H9 (cell line): ENCODE results near the gene SLC23A3. TPM values are rescaled to one million over a fixed set of nuclear protein-coding genes. Genes with fewer than 3 reads are reported as not detected.

Source experiments
- DNase-seq: peaks from one replicate; pipeline ENCODE4 v3.0.0-alpha.2; 2017
- H2AFZ ChIP-seq: one replicate; pipeline ENCODE4 v1.6.1; 2013; ENCODE audit warnings: mild to moderate bottlenecking, low read length, control low read depth, moderate library complexity
- H2AK5ac ChIP-seq: 2 replicates; pipeline ENCODE4 v1.6.1; 2013; ENCODE audit warnings: low read length, control low read depth, mixed read lengths; ENCODE audit not compliant: insufficient read length
- H2BK120ac ChIP-seq: one replicate; pipeline ENCODE4 v1.6.1; 2013; ENCODE audit warnings: low read depth, mild to moderate bottlenecking, low read length, control low read depth, inconsistent platforms; ENCODE audit not compliant: poor library complexity, severe bottlenecking
- H2BK12ac ChIP-seq: 2 replicates; pipeline ENCODE4 v1.6.1; 2013; ENCODE audit warnings: low read length, control low read depth, mixed read lengths, low read depth; ENCODE audit not compliant: insufficient read length
- H2BK15ac ChIP-seq: 2 replicates; pipeline ENCODE4 v1.6.1; 2013; ENCODE audit warnings: low read depth, low read length, control low read depth
- H2BK20ac ChIP-seq: one replicate; pipeline ENCODE4 v1.6.1; 2013; ENCODE audit warnings: low read depth, mild to moderate bottlenecking, low read length, control low read depth, inconsistent platforms; ENCODE audit not compliant: poor library complexity, severe bottlenecking
- H2BK5ac ChIP-seq: 2 replicates; pipeline ENCODE4 v1.6.1; 2013; ENCODE audit warnings: low read length, control low read depth, mixed read lengths; ENCODE audit not compliant: insufficient read length
- H3K14ac ChIP-seq: 2 replicates; pipeline ENCODE4 v1.6.1; 2013; ENCODE audit warnings: low read length, control low read depth; ENCODE audit not compliant: insufficient read depth
- H3K18ac ChIP-seq: 2 replicates; pipeline ENCODE4 v1.6.1; 2013; ENCODE audit warnings: low read depth, mild to moderate bottlenecking, mixed read lengths, low read length, control low read depth; ENCODE audit not compliant: insufficient read length
- H3K23ac ChIP-seq: 2 replicates; pipeline ENCODE4 v1.6.1; 2013; ENCODE audit warnings: low read length, control low read depth, mixed read lengths, low read depth; ENCODE audit not compliant: insufficient read length
- H3K23me2 ChIP-seq: 2 replicates; pipeline ENCODE4 v1.6.1; 2013; ENCODE audit warnings: low read depth, mild to moderate bottlenecking, mixed read lengths, low read length, control low read depth; ENCODE audit not compliant: insufficient read length, poor library complexity, severe bottlenecking
- H3K27ac ChIP-seq: 2 replicates; pipeline ENCODE4 v1.5.1; 2013; ENCODE audit warnings: low read length, control low read depth, mixed read lengths, low read depth; ENCODE audit not compliant: insufficient read length
- H3K27me3 ChIP-seq: 2 replicates; pipeline ENCODE4 v1.6.1; 2013; ENCODE audit warnings: low read length, control low read depth, inconsistent platforms; ENCODE audit not compliant: insufficient read depth
- H3K4ac ChIP-seq: 2 replicates; pipeline ENCODE4 v1.6.1; 2013; ENCODE audit warnings: low read depth, mild to moderate bottlenecking, control low read depth, inconsistent platforms, low read length, moderate library complexity
- H3K4me1 ChIP-seq: 2 replicates; pipeline ENCODE4 v1.6.1; 2013; ENCODE audit warnings: low read length, control low read depth, inconsistent platforms; ENCODE audit not compliant: insufficient read depth
- H3K4me2 ChIP-seq: 2 replicates; pipeline ENCODE4 v1.6.1; 2013; ENCODE audit warnings: low read length, control low read depth, mixed read lengths; ENCODE audit not compliant: insufficient read length, insufficient read depth
- H3K56ac ChIP-seq: 2 replicates; pipeline ENCODE4 v1.6.1; 2013; ENCODE audit warnings: low read depth, mild to moderate bottlenecking, mixed read lengths, low read length, control low read depth; ENCODE audit not compliant: insufficient read length
- H3K79me1 ChIP-seq: 2 replicates; pipeline ENCODE4 v1.6.1; 2013; ENCODE audit warnings: low read depth, mild to moderate bottlenecking, moderate library complexity, low read length, control low read depth, inconsistent platforms; ENCODE audit not compliant: insufficient read depth, poor library complexity, severe bottlenecking
- H3K79me2 ChIP-seq: 2 replicates; pipeline ENCODE4 v1.6.1; 2013; ENCODE audit warnings: low read length, control low read depth, inconsistent platforms; ENCODE audit not compliant: insufficient read depth
- H3K9ac ChIP-seq: 2 replicates; pipeline ENCODE4 v1.6.1; 2013; ENCODE audit warnings: low read length, control low read depth, mixed read lengths; ENCODE audit not compliant: insufficient read length; ENCODE audit errors: extremely low read depth
- H3K9me3 ChIP-seq: one replicate; pipeline ENCODE4 v1.6.1; 2013; ENCODE audit warnings: low read depth, low read length, inconsistent platforms; ENCODE audit not compliant: control insufficient read depth
- H3T11ph ChIP-seq: one replicate; pipeline ENCODE4 v1.6.1; 2013; ENCODE audit warnings: mild to moderate bottlenecking, low read length, control low read depth, inconsistent platforms
- H4K20me1 ChIP-seq: one replicate; pipeline ENCODE4 v1.6.1; 2013; ENCODE audit not compliant: control insufficient read depth, insufficient read length, insufficient read depth
- H4K5ac ChIP-seq: 2 replicates; pipeline ENCODE4 v1.6.1; 2013; ENCODE audit warnings: low read depth, mild to moderate bottlenecking, mixed read lengths, low read length, control low read depth; ENCODE audit not compliant: insufficient read length
- H4K8ac ChIP-seq: replicated peaks from 2 replicates; pipeline ENCODE4 v1.6.1; 2013; ENCODE audit warnings: low read length, control low read depth, mixed read lengths, low read depth; ENCODE audit not compliant: insufficient read length
- H4K91ac ChIP-seq: 2 replicates; pipeline ENCODE4 v1.6.1; 2013; ENCODE audit warnings: low read depth, mild to moderate bottlenecking, moderate library complexity, mixed read lengths, low read length, control low read depth; ENCODE audit not compliant: insufficient read length
- H3K27ac Mint-ChIP-seq, 3 experiments: 2 replicates in 2 of 3; 3 replicates in 1 of 3; pipeline ENCODE4 v1.8.0; 2020 to 2021; ENCODE audit warnings: mixed read lengths in 3 of 3, mild to moderate bottlenecking in 1 of 3, moderate library complexity in 1 of 3
- H3K27me3 Mint-ChIP-seq: 2 replicates; pipeline ENCODE4 v1.8.0; 2021; ENCODE audit warnings: low read depth, mild to moderate bottlenecking, moderate library complexity, mixed read lengths
- H3K36me3 Mint-ChIP-seq, 3 experiments: 2 replicates in 2 of 3; 3 replicates in 1 of 3; pipeline ENCODE4 v1.8.0; 2020 to 2021; ENCODE audit warnings: low read depth in 3 of 3, mixed read lengths in 3 of 3; ENCODE audit not compliant: insufficient read depth in 1 of 3
- H3K4me1 Mint-ChIP-seq, 2 experiments: 2 replicates each; pipeline ENCODE4 v1.8.0; 2020; ENCODE audit warnings: mixed read lengths in 2 of 2
- H3K4me3 Mint-ChIP-seq, 2 experiments: 2 replicates in 1 of 2; 3 replicates in 1 of 2; pipeline ENCODE4 v1.8.0; 2020 to 2021; ENCODE audit warnings: mild to moderate bottlenecking in 2 of 2, mixed read lengths in 2 of 2, moderate library complexity in 1 of 2
- H3K9me3 Mint-ChIP-seq, 2 experiments: 2 replicates in 1 of 2; 3 replicates in 1 of 2; pipeline ENCODE4 v1.8.0; 2020; ENCODE audit warnings: mild to moderate bottlenecking in 2 of 2, mixed read lengths in 2 of 2, moderate library complexity in 1 of 2
- CTCF ChIP-seq: fragments of 200-600 bp; sonication (generic); conservative IDR thresholded peaks from 3 replicates; pipeline ENCODE4 v1.8.0; 2021; ENCODE audit warnings: antibody characterized with exemption, mild to moderate bottlenecking
- WGBS: extraction: QIAGEN DNeasy Blood & Tissue Kit; methylation state at CpG from one replicate; pipeline ENCODE4 v1.1.7; 2013; ENCODE audit warnings: missing lambda C conversion rate, low lambda C conversion rate, mixed read lengths; ENCODE audit not compliant: insufficient read length; ENCODE audit errors: extremely low coverage; 5-methylcytosine and 5-hydroxymethylcytosine counted together
- total RNA-seq: library from RNA; stranded (reverse); gene quantifications from 2 replicates; pipeline ENCODE4 v1.2.1, GENCODE V29; 2021

SLC23A3 gene
- total RNA-seq, 1 experiment from 2014 or later, result 1.2 TPM

- no peak overlapping the region for H4K8ac ChIP-seq
- Mint-ChIP-seq H3K9me3 (no peaks in the 10 kb centered on the region), H3K27ac (no peak overlapping the region), H3K4me3 (no peak overlapping the region), H3K27me3 (peaks cover 18% of the 10 kb centered on the region), H3K36me3 (no peaks in the 10 kb centered on the region), H3K4me1 (peaks cover 12 to 13% of the 10 kb centered on the region in 2 experiments)
- H2BK20ac ChIP-seq, result no peak overlapping the region
- no peaks in the 10 kb centered on the region for H3K79me2 ChIP-seq
- H3K9ac ChIP-seq, result no peak overlapping the region
- no peak overlapping the region for H2BK120ac ChIP-seq
- H2BK5ac ChIP-seq, result no peak overlapping the region
- no peaks in the 10 kb centered on the region for H3K9me3 ChIP-seq
- H3K18ac ChIP-seq, result no peak overlapping the region
- H3K79me1 ChIP-seq, result no peaks in the 10 kb centered on the region
- no peak overlapping the region for H3K27ac ChIP-seq
- H3K4me1 ChIP-seq, result no peaks in the 10 kb centered on the region
- H2AFZ ChIP-seq, result no peak overlapping the region
- no peak overlapping the region for H4K5ac ChIP-seq
- no peak overlapping the region for H3K4me2 ChIP-seq
- H2BK12ac ChIP-seq, result no peak overlapping the region
- no peak overlapping the region for H3K14ac ChIP-seq
- peaks cover 5% of the 10 kb centered on the region for H3K23me2 ChIP-seq
- H3K27me3 ChIP-seq, result no peaks in the 10 kb centered on the region; the same call in 1 of the 2 replicates
- no CpG with 5 or more reads among the region's 6 CpGs for WGBS
- H4K91ac ChIP-seq, result no peak overlapping the region
- no peaks in the 10 kb centered on the region for H4K20me1 ChIP-seq
- H3K56ac ChIP-seq, result no peak overlapping the region
- no peak for TF ChIP-seq CTCF
- H2BK15ac ChIP-seq, result no peak overlapping the region
- no peak overlapping the region for H3T11ph ChIP-seq
- no peak overlapping the region for H3K4ac ChIP-seq
- no peak for DNase-seq
- no peak overlapping the region for H3K23ac ChIP-seq
- H2AK5ac ChIP-seq, result no peak overlapping the region
Measured at GRCh38 chr2:219163156-219163555, 6.7 kb downstream of the SLC23A3 start.
